ENCODE data around the gene FAM3B. TPM values are rescaled to one million over a fixed set of nuclear protein-coding genes. Genes with fewer than 3 reads are reported as not detected.

Gene FAM3B
- total RNA-seq, 1 experiment from 2014 or later: not detected

GRCh38 chr21:41333752-41334151 lies 17.2 kb downstream of the FAM3B start:
- ChIA-PET POLR2A (no interaction called here), CTCF (no interaction called here)
- H3K9me3 Mint-ChIP-seq (ENCODE audit: unreplicated experiment): peaks cover 17% of the 10 kb centered on the region
- no peak overlapping the region for H3K27ac Mint-ChIP-seq (ENCODE audit: low read depth, unreplicated experiment)
- peaks cover 37% of the 10 kb centered on the region for H3K27me3 Mint-ChIP-seq (ENCODE audit: insufficient read depth, unreplicated experiment)
- H3K4me3 Mint-ChIP-seq (ENCODE audit: unreplicated experiment): no peak overlapping the region
- H3K4me1 Mint-ChIP-seq (ENCODE audit: insufficient read depth, unreplicated experiment): no peaks in the 10 kb centered on the region
- no peak for TF ChIP-seq CTCF (IDR thresholded peaks at IDR 0.05; ENCODE audit: unreplicated experiment)
- intact Hi-C loops (cut with micrococcal nuclease): no loop called here
- BruUV-seq (replicated peaks): no TSS peak
- no peak for DNase-seq (ENCODE audit: unreplicated experiment)
- no peaks in the 10 kb centered on the region for H3K36me3 Mint-ChIP-seq (ENCODE audit: insufficient read depth, unreplicated experiment)

GRCh38 chr21:41337515-41337914 lies 20.9 kb downstream of the FAM3B start:
- TF ChIP-seq CTCF (IDR thresholded peaks at IDR 0.05; ENCODE audit: unreplicated experiment): no peak
- ChIA-PET POLR2A (no interaction called here), CTCF (interaction anchor here (0.7 kb wide), 1 partner anchor 229 kb away, joined by 3 read pairs; no protein-coding TSS in a partner anchor)
- Mint-ChIP-seq H3K27me3 (ENCODE audit: insufficient read depth, unreplicated experiment) (peaks cover 22% of the 10 kb centered on the region), H3K4me1 (ENCODE audit: insufficient read depth, unreplicated experiment) (no peaks in the 10 kb centered on the region), H3K9me3 (ENCODE audit: unreplicated experiment) (peaks cover 24% of the 10 kb centered on the region), H3K4me3 (ENCODE audit: unreplicated experiment) (no peak overlapping the region), H3K36me3 (ENCODE audit: insufficient read depth, unreplicated experiment) (no peaks in the 10 kb centered on the region), H3K27ac (ENCODE audit: low read depth, unreplicated experiment) (no peak overlapping the region)
- BruUV-seq (replicated peaks): no TSS peak
- DNase-seq (ENCODE audit: unreplicated experiment): no peak
- intact Hi-C loops (cut with micrococcal nuclease): no loop called here

GRCh38 chr21:41338455-41338854 lies 21.9 kb downstream of the FAM3B start:
- no TSS peak for BruUV-seq (replicated peaks)
- POLR2A ChIA-PET: no interaction called here
- DNase-seq (ENCODE audit: unreplicated experiment): no peak
- CTCF ChIA-PET: interaction anchor here (0.6 kb wide), 1 partner anchor 121 kb away, joined by 5 read pairs; no protein-coding TSS in a partner anchor
- Mint-ChIP-seq H3K36me3 (ENCODE audit: insufficient read depth, unreplicated experiment) (no peaks in the 10 kb centered on the region), H3K4me3 (ENCODE audit: unreplicated experiment) (no peak overlapping the region), H3K9me3 (ENCODE audit: unreplicated experiment) (peaks cover 22% of the 10 kb centered on the region), H3K27me3 (ENCODE audit: insufficient read depth, unreplicated experiment) (peaks cover 22% of the 10 kb centered on the region), H3K4me1 (ENCODE audit: insufficient read depth, unreplicated experiment) (no peaks in the 10 kb centered on the region), H3K27ac (ENCODE audit: low read depth, unreplicated experiment) (no peak overlapping the region)
- TF ChIP-seq CTCF (IDR thresholded peaks at IDR 0.05; ENCODE audit: unreplicated experiment): no peak
- intact Hi-C loops (cut with micrococcal nuclease): no loop called here

GRCh38 chr21:41342035-41342434 lies 25.4 kb downstream of the FAM3B start:
- no TSS peak for BruUV-seq (replicated peaks)
- Mint-ChIP-seq H3K4me1 (ENCODE audit: insufficient read depth, unreplicated experiment) (no peaks in the 10 kb centered on the region), H3K9me3 (ENCODE audit: unreplicated experiment) (peaks cover 17% of the 10 kb centered on the region), H3K36me3 (ENCODE audit: insufficient read depth, unreplicated experiment) (no peaks in the 10 kb centered on the region), H3K27ac (ENCODE audit: low read depth, unreplicated experiment) (no peak overlapping the region), H3K27me3 (ENCODE audit: insufficient read depth, unreplicated experiment) (peaks cover 48% of the 10 kb centered on the region), H3K4me3 (ENCODE audit: unreplicated experiment) (no peak overlapping the region)
- no peak for TF ChIP-seq CTCF (IDR thresholded peaks at IDR 0.05; ENCODE audit: unreplicated experiment)
- no peak for DNase-seq (ENCODE audit: unreplicated experiment)
- POLR2A ChIA-PET: interaction anchor here (0.7 kb wide), 1 partner anchor 15 kb away, joined by 3 read pairs; no protein-coding TSS in a partner anchor
- intact Hi-C loops (cut with micrococcal nuclease): no loop called here
- CTCF ChIA-PET: no interaction called here
